CD4-positive, alpha-beta T cell treated with Interleukin-2 at 100 ng/mL for 4 hours (primary cell): Measurements from ENCODE around the gene LAMC1.

Experiments used
- DNase-seq: peaks from one replicate; pipeline ENCODE4 v3.0.0-alpha.2; 2020; ENCODE audit warnings: low spot score

LAMC1 gene

DNA sequence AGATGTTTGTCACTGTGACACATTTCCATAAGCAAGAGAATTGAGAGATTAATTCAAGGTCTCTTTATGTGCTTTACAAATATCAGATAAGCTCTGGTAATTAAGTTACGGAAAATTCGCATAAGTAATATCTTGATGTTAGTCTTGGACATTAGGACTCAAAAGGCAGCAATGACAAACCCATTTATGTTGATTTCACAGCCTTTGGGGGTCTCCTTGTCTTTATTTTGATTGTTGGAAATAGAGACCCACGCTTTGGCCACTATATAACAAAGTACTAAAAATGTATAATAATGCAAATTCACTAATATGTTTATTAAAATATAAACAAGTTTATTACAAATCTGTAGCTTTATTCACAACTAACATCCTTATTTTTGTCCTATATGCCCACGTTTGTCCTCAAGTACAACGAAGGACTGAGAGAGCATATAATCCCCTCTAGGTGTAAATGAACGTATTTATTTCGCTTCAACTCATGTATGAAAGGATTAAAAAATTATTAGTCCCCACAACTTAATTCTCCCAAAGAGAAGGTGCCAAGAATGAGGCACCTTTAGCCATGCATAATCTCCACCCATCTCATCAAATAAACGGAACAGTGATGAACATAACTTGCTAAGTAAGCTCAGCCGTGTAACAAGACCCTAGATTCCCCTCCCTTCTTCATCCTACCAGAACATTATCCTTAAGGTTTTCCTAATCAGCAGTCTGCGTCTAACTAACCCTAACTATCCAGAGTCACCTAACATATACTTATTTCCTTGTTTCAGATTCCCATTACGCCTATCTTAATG lies 1.6 kb upstream of the LAMC1 start:
- DNase-seq, result no peak

DNA sequence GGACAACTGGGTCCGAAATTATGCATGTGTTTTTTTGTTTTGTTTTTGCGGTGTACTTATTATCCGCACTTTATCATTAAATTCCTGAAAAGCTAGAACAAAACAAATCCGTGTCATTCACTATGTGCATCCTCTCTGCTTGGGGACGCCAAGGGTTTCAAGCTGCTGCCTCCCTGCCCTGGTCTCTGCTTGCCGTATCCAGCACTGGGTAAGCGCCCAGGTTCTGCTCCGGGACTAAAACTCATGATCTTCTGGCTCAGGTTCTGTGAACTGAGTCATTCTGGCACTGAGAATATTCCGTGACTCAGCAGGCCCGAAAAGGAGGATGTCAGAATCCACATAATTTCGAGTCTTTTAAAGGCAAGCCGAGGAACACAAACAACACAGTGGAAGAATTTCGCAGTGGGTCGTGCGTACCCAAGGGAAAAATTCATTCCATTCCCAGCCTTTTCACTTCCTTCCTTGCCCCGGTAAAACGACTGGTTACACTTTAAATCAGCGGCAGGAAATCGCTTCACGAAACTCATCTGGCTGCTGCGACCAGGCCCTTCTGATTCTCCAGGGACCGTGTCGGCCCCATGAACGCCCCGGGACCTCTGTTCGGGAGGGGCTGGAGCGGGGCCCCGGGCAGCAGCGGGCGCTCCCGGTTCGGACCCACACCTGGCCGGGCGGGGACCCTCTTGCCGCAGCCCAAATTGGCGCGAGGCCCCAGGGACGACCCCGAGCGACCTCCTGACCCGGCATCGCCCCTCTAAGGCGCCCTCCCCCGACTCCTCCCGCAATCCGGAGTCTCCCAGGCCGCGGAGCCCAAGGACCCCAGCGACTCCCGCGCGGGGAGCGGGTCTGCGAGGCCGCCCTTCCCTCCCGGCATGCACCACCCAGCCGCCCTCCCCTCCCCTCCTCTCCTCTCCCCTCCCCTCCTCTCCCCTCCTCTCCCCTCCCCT lies 746 bp upstream of the LAMC1 start:
- DNase-seq, result no peak

DNA sequence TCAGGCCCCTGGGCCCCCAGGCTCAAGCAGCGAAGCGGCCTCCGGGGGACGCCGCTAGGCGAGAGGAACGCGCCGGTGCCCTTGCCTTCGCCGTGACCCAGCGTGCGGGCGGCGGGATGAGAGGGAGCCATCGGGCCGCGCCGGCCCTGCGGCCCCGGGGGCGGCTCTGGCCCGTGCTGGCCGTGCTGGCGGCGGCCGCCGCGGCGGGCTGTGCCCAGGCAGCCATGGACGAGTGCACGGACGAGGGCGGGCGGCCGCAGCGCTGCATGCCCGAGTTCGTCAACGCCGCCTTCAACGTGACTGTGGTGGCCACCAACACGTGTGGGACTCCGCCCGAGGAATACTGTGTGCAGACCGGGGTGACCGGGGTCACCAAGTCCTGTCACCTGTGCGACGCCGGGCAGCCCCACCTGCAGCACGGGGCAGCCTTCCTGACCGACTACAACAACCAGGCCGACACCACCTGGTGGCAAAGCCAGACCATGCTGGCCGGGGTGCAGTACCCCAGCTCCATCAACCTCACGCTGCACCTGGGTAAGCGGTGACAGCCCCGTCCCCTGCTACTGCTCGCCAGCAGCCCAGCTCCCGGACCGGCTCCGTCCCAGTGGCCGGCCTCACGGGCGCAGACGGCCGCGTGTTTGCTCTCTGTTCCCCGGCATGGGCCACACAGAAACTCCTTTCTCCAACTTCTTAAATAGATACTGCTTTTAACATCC lies 539 bp downstream of the LAMC1 start:
- DNase-seq, result no peak

DNA sequence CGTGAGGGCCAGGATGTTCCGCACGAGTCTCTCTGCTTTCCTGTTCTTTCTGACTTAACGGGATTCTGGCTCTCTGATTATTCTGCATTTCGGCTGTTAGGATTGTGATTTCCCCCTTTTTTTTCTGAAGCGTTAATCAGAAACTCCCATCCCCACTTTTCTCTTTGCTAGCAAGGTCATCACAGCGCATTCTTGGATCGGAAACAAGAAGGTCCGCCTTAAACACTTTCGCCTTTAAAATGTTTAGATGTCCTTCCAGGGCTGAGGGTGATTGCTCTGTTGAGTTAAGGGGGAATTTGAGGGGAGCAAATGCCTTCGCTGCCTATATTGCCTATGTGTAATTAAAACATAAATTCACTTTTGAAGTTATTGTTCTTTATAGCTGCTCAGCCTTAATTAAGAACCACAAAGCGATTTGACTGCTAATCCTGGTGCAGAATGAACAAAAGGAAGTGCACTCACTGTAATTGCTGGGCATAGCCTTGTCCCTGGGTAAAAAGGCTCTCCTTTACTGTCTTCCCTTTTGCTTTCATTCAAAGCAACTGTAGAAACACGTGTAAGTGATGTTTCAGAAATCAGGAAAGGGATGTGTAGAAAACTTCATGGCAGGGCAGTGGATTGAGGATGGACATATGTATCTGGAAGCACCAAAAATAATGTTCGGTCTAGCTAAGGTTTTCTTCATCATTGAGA lies 1.2 kb downstream of the LAMC1 start:
- DNase-seq, result no peak

DNA sequence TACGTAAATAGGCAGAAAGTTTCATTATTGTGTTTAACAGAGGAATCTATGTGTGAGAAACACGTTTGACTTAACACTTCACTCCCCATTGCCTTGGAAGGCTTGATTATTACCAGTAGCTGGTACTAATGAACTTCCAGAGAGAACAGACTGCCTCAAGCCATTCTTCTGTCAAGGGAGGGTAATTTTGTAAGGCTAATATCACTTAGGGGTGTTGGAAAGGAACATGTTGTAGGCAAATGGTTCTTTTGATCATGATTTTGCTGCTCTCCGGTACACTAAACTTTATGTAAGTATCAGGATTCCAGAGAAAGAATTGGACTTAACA lies 1.8 kb downstream of the LAMC1 start:
- no peak for DNase-seq

DNA sequence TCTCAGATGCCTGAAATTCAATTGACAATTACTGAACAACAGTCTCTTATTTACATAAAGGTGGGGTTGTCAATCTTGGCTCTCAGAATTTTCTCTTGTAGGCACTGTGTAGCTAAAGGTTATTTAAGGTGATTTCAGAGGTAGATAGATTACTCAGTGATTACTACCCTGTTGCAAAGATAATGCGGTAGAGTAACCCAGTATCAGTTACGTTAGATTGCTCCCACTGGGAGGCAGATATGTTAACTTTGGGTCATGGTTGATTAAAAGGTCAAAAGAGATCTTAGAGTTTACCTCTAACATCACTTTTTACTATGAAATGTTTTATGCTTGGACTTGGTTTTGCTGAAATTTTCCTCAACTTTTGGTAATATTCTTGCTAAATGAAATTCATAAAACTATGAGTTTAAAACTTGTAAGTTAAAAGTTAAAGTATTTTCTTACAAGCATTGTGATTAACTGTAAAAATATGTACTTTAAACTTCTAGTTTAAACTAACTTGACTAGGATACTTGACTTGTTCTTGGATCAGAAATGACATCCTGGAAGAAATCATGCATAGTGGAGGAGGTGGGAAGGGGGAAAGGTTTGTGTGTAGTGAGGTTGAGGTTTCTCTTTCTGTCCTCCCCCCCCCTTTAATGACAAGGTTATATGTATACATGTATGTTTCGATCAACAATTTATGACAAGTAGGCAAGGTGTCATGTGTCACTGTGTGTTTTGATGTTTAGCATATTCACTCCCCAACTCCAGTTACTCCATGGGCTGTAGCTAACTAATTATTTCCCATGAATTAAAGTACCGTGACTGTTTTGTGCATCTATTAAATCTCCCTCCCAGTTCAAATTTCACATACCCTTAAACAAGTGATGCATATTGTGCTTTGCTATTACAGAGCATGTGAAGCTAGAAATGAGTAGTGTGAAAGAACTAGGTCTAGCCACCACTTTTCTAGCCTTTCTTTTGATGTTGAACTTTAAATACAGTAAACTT lies 2.9 kb downstream of the LAMC1 start:
- no peak for DNase-seq

DNA sequence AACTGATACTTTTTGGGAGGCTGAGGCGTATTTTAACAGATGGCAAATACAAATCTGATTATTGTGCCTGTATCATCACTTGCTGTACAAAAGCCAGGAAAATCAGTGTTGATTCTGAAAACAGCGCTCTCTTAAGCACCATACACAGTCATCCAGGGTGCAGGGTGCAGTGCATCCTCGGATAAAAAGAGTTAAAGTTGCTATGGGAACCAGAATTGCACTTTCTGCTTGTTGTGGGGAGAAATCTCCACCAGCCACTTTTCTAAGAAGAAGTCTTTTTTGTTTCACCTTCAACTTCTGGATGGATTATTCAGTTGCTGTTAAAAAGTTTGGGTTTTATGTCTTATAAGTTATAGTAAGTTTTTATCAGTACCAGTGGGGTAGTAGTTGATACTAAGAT lies 3.8 kb downstream of the LAMC1 start:
- DNase-seq, result no peak

DNA sequence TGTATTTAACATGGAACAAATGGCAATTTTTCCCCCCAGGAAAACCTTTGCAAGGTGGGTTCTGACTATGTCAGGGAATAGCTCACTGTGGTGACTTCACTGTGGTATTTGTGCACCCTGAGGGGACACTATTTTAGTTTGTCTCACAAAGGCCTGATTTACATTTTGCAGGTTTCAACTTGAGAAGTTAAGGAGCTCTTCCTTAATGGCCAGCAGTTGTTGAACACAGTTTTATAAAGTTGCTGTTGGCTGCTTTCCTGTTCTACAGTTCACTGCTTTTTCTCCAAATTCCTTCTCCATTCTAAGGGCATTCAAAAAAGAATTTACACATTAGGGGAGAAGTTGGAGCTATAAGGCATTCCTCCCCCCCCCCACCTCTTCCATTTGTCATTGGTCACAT lies 4.6 kb downstream of the LAMC1 start:
- no peak for DNase-seq

DNA sequence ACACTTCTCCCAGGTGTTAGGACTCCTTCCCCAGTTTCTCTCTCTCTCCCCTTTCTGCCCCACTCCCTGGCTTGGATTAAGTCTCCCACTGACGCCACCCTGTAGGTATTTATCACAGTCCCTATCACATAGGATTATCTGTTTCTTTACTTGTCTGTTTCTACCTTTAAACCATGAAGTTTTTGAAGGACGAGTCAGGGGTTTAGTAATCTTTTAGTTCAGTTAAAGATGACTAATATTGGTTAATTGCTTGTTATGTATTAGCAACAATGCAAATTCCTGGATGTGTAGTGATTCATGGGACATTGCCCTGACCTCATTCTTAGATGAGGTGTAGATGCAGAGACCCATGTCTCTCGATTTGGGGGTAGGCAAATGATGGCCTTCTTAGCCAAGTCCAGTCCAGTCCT lies 6.4 kb downstream of the LAMC1 start:
- no peak for DNase-seq

DNA sequence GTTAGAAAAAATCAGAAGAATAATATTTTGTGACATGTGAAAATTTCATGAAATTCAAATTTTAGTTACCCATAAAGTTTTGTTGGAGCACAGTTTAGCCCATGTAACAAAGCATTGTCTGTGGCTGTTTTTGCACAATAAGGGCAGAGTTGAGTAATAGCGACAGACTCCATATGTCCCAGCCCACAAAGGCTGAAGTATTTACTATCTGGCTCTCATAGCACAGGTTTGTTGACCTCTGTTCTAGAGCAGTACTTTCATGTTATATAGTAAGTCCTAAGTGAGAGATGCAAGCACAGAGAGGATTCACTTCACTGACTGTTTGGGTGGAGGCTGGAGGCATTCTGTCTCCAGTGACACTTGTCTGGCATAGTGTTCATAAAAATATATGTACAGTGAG lies 6.8 kb downstream of the LAMC1 start:
- no peak for DNase-seq

DNA sequence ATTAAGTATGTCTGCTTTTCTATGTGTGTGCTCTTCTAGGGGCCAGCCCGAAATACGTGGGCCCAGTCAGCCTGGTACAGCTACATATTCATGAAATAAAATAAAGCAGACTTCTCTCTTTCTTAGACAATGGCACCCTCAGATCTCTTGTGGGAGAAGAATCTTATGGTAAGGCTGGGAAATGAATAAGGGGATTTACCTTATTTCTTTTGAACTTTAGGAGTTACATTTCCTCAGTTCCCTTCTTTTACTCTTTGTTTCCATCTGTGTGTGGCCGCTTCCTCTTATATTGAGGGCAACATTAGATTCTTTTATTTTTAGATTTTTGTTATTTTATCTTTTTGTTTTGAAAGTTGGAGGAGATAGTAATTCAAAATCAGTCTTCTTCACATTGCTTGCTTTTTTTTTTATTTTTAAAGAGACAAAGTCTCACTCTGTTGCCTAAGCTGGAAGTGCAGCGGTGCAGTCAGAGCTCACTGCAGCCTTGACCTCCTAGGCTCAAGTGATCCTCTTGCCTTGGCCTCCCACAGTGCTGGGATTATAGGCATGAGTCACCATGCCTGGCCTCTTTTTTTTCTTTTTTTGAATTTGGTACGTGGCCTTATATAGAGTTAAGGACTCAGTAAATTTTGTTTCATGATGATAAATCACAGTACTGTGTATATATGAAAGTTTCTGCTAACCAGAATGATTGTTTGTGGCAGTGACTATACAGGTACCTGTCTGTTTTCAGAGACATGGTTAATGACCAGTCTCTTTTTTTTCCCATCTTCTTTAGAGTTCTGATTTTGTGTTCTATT lies 9.1 kb downstream of the LAMC1 start:
- no peak for DNase-seq

DNA sequence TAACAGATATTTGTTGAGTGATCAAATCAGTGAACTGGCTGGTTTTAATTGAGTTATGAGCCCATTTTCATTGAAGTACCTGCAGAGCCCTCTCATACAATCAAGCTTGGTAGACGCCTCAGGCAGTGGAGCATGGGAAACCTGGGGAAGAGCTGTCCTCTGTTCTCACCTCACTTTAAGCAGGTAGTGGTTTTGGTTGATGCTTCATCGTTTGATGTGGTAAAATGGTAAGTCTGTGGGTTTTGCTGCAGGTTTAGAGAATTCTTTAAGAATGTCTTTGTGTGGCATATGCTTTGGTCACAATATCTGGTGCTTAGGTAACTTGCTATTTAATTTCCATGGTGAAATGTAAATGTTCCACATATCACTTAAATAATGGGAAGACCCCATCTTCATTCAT lies 10.0 kb downstream of the LAMC1 start:
- peak; percentile 18 for DNase-seq

DNA sequence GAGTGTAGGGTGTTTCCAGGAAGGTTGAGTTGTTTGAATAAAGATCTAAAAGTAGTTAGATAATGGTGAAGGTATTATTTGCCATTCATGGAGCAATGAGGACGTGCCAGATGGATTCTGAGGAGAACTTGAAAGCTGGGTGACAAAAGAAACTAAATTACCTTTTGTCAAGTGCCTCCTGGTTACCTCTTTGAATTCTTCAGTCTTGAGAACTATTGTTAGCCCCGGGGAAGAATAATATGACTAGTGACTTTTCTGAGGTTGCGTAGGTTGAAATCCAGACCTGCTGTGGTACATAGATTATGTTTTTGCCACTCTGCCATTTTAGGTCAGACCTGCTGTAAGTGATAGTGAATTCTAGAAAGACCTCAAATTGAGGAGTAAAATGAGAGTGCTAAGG lies 11.5 kb downstream of the LAMC1 start:
- DNase-seq, result no peak

DNA sequence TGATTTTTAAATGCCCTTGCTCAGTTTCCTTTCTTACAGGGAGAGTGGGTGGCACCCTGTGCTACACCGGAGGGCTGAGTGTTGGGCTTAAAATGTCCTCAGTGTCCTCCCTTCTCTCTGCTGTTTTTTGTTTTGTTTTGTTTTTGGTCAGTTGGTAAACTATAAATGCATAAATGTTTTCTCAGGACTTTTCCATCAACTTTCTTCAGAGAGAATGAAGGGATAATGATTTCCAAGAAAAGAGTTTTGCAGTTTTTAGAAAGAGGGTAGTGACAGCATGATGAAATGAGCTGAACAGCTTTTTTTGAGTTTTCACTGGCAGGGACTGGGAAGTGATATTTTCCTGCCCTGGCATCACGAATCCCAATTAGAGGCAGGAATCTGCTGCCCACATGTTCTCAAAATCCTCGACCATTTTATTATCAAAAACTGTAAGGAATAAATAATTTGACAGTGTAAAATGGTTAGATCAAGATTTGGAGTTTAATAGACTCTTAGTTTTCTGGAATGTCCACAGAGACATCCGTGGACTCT lies 15.2 kb downstream of the LAMC1 start:
- no peak for DNase-seq

DNA sequence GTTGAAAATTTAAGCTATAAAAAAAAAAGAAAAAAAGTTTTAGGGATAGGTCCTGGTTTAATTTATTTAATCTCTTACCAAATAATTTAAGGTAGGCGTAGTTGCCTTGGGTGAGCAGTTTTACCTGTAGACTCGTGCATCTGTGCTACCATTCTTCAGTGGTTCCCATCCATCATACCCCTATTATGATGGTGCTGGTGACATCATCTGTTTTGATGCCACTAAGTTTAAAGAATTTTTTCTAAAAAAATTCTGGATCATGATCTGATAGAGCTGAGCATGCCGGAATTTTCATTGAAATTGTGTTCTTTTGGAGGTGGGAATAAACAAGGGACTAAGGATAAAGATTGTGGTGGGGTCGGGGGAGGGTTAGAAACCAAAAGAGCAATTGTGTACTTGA lies 15.7 kb downstream of the LAMC1 start:
- DNase-seq, result no peak

DNA sequence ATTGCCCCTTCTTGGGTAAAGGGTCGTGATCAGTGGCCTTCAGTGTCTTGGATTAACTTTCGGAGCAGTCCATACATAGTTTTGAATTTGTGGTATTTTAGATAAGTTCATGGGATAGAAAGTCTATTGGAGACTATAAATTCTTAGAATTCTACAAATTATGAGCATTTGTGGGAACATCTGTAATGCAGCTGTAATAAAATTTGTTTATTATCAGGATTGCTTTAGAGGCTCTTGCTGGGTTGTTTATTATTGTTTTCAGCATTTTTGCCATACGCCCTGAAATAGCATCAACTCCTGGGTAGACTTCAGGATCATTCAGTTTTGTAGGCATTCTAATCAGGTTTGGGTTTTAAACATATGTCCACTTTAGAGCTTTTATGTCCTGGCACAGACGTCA lies 16.1 kb downstream of the LAMC1 start:
- no peak for DNase-seq

DNA sequence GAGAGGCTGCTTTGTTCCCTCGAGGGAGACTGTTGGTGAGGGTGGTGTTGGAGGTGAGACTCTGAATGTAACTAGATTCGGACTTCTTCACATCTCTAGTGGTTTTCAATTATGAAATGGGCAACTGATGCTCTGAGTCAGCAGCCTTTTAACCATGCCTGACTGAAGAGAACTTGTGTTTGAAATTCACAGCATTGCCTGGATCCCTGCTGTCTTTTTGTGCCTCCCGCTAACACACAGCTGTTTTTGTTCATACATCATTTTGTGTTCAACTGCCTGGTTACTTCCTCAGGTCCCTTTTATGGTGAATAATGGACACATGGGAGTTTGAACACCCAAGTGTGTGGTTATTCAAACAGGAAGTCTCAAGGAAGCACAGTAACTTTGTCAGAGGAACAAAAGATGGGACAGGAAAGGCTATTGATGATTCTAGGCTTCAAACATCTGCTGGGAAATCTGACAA lies 16.8 kb downstream of the LAMC1 start:
- DNase-seq, result no peak

DNA sequence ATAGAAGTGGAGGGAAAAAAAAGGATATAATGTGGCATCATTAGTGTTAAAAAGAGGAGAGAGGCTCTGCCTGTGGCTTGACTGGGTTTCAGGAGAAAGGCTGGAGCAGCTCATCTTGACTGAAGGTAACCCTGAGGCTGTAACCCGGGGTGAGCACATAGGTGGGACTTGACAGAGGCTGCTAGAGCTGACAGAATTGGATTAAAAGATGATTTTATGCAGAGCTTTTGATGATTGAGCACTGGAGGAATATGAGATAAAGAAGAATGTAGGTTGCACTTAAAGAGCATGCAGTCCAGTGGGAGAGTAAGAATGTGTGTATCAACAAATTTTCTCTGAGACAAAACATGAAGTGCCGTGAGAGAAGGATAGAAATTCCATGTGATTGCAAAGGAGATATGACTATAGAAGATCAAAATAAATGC lies 17.3 kb downstream of the LAMC1 start:
- no peak for DNase-seq

DNA sequence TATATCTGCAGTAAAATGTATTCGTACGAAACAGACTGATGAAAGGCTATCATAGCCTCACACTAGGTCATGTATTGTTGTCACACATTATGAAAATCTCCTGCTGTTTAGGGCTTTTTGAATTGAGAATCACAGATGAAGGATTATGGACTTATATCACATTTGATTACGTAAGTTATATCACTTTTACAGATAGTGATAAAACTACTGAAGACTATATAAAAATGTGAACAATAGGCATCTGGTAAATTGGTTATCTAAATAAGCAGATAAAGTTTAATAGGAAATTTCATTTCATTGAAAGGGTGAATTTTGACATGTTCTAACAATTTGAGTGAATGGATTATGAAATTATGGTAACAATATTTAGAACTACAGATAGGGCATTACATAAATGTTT lies 20.0 kb downstream of the LAMC1 start:
- DNase-seq, result no peak
